GM18873 (cell line): ENCODE results near the gene PLCE1.
"Not testable (repeated sequence)": the region's sequence is repeated elsewhere in the genome, so short reads cannot be mapped to it uniquely, and the experiment has no call there.

Source experiments
- ATAC-seq: cut with Tn5 transposase; IDR thresholded peaks from one replicate; pipeline ENCODE4 v1.9.1; 2021; ENCODE audit warnings: mild to moderate bottlenecking, moderate library complexity, moderate number of reproducible peaks; ENCODE audit not compliant: unreplicated experiment, low FRiP score

PLCE1 gene

GRCh38 chr10:93993782-93994437 is at the start of gene PLCE1:
TSS of gene PLCE1 (plus strand) at chr10:93993931. CDS start at chr10:94031047, 37,116 bp downstream.
- no peak for ATAC-seq

GRCh38 chr10:93945819-93946218 is 47.9 kb upstream of the PLCE1 start:
- no peak for ATAC-seq

- ATAC-seq, result no peak
Measured at GRCh38 chr10:93947055-93947454, 46.7 kb upstream of the PLCE1 start.

GRCh38 chr10:93947524-93947923 is 46.2 kb upstream of the PLCE1 start:
- no peak for ATAC-seq

- ATAC-seq, result no peak
Measured at GRCh38 chr10:93951905-93952304, 41.8 kb upstream of the PLCE1 start.

- ATAC-seq, result no peak
Measured at GRCh38 chr10:93954299-93954698, 39.4 kb upstream of the PLCE1 start.

- no peak for ATAC-seq
Measured at GRCh38 chr10:93954726-93955363, 38.9 kb upstream of the PLCE1 start.

GRCh38 chr10:93958834-93959233 is 34.9 kb upstream of the PLCE1 start:
- no peak for ATAC-seq

- not testable (repeated sequence) for ATAC-seq
Measured at GRCh38 chr10:93960988-93961387, 32.7 kb upstream of the PLCE1 start.

- no peak for ATAC-seq
Measured at GRCh38 chr10:93962973-93963372, 30.8 kb upstream of the PLCE1 start.

- no peak for ATAC-seq
Measured at GRCh38 chr10:93963434-93963833, 30.3 kb upstream of the PLCE1 start.

GRCh38 chr10:93965911-93966310 is 27.8 kb upstream of the PLCE1 start:
- no peak for ATAC-seq

GRCh38 chr10:93967756-93968155 is 26.0 kb upstream of the PLCE1 start:
- ATAC-seq, result no peak

GRCh38 chr10:93968540-93968945 is 25.2 kb upstream of the PLCE1 start:
- no peak for ATAC-seq

- not testable (repeated sequence) for ATAC-seq
Measured at GRCh38 chr10:93970433-93971010, 23.2 kb upstream of the PLCE1 start.

- no peak for ATAC-seq
Measured at GRCh38 chr10:93973748-93974445, 19.8 kb upstream of the PLCE1 start.

GRCh38 chr10:93977442-93977841 is 16.3 kb upstream of the PLCE1 start:
- no peak for ATAC-seq

- ATAC-seq, result no peak
Measured at GRCh38 chr10:93980486-93980885, 13.2 kb upstream of the PLCE1 start.

- ATAC-seq, result no peak
Measured at GRCh38 chr10:93991114-93991513, 2.6 kb upstream of the PLCE1 start.

- ATAC-seq, result no peak
Measured at GRCh38 chr10:93991596-93992284, 2.0 kb upstream of the PLCE1 start.
